ENCODE results near the gene HIP1.
"Not testable (repeated sequence)": the region's sequence is repeated elsewhere in the genome, so short reads cannot be mapped to it uniquely, and the experiment has no call there.

HIP1 gene

DNA sequence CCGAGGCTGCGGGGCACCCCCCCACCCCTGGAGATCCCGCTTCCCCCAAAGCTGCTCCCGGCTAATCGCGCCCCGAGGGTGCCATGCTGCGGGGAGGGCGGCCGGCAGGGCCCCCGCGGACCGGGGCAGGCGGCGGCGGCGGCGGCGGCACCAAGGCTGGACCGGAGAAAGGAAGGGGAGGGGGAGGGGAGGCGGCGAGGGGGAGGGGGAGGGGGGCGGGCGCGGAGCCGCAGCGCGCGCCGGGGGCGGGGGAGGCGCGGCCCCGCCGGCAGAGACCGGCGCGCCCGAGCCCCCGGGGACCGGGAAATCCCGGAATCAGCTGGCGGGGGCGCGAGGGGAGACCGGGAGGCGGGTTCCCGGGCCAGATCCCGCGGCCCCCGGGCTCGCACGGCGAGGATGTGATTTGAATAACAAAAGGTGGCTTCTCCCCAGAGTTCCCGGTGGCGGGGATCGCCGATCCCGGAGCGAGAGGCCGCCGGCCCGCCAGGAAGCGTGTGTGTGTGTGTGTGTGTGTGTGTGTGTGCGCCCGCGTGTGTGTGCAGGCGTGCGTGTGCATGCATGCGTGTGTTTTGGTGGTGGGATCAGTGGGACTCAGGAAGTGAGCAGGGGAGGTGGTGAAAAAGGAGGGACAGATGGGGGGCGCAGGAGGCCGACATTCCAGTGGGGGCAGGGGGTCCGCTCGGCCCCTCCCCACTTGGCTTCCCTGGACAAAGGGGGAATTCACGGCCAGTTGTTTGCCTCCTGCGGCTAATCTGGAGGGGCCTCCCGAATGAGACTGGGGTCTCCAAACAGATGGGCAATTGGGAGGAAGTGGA is 99.5 kb downstream of the HIP1 start:
- peak; percentile 45 for DNase-seq

DNA sequence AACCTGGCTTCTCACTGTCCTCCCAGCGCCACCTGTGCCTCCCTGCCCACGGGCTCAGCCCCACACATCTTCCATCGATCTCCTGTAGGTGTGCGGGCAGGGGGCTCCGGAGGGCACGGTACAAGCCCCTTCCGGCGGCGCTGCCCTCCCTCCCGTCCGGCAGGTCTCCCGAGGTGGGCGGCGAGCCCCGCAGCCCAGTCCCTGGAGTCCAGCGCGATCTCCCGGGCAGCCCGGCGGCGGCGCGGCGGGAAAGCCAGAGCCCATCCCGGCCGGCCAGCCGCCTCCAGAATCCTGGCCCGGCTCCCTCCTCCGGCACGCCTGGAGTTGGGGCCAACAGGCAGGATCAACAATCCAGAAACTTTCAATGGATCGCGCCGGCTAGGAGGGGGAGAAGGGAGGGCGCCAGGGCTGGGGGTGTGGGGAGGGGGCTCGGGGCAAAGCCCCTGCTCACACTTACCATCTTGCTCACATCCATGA is 100.1 kb downstream of the HIP1 start:
- DNase-seq, result no peak

DNA sequence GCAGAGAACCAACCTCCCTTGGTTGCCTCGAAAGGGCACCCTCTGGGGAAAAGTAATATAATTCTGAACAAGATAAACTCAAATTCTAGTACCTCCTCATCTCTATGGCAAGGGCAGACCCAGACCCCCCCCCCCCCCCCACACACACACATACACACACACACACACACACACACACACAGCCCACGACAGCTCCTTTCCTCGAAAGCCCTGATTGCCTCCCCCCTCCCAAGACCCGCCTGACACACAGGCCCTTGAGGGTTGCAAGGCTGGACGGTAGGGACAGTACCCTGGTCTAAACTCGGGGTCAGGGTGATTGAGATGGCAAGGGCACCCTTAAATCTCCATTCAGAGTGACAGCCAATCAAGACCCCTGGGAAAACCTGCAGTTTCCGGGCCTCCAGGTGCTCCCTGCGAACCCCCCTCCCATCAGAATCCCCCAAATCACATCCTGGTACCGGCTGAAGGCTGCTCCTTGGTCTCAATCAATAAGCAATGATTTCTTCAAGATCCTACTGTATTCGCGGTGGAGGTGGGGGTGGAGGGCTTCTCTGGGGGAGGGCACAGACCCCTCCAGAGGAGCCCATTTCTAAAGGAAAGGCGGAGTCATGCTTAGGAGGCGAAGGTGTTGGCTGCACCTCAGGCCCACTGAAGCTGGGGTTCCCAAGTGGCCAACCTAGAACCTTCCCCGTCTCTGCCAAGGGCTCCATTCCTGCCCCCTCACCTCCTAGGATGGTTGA is 100.7 kb downstream of the HIP1 start:
- DNase-seq, result no peak

DNA sequence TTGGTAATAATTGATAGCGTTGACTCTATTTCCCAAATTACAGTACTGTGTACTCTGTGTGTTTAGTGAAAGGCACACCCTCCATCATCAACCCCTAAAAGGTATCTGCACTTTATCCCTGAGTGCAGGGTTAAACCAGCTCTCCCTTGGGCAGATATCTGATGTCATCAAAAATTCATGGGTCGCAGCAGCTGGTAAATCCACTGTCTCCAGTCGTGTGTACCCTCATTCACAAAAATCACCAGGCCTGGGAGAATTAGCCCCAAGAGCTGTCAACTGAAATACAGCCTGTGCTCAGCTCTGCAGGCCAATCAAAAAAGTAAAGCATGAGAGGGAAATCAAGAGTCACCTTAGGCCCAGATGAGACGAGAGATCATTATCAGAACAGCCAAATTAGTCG is 103.7 kb downstream of the HIP1 start:
- no peak for DNase-seq

DNA sequence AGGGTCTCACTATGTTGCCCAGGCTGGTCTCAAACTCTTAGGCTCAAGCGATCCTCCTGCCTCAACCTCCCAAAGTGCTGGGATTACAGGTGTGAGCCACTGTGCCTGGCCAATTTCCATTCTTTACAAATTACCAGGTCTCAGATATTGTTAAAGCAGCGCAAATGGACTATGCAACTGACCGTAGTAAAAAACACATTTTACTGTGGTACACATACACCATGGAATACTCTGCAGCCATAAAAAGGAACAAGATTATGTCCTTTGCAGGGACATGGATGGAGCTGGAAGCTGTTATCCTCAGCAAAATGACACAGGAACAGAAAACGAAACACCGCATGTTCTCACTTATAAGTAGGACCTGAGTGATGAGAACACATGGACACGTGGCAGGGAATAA is 106.2 kb downstream of the HIP1 start:
- DNase-seq, result not testable (repeated sequence)

DNA sequence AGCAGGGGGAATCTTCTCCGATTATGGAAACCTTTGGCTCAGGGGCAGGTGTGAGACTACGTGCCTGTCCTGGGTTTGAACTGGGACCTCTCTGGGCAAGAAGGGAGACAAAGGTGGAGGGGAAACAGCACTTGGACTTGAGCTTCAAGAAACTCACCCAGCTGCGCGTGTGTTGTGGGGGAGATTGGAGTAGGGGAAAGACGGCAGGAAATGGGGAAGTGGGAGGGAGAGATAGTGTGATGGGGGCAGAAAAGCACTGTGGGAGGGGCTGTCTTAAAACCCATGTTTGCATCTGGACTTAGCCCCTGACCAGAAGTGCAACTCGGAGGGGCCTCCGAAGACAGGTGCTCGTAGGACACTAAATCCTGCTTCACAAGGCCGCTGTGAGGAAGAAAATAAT is 107.0 kb downstream of the HIP1 start:
- no peak for DNase-seq

DNA sequence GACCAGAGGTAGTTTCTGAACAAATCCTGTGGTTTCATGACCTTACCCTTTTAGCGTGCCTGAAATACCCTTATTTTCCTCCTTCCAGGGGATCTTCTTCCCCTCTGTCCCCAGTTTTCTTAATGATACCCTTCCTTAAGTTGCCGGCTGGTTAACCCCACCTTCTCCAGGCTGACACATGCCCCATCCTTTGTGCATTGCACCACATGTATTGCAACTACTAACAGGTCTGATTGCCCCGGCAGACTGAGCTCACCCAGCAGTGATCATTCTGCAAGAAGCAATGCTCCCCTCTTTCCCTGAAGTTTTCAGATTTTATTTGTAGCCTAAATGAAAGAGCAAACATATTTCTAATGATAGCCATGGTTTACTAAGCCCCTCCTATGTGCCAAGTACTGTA is 108.2 kb downstream of the HIP1 start:
- DNase-seq, result no peak

DNA sequence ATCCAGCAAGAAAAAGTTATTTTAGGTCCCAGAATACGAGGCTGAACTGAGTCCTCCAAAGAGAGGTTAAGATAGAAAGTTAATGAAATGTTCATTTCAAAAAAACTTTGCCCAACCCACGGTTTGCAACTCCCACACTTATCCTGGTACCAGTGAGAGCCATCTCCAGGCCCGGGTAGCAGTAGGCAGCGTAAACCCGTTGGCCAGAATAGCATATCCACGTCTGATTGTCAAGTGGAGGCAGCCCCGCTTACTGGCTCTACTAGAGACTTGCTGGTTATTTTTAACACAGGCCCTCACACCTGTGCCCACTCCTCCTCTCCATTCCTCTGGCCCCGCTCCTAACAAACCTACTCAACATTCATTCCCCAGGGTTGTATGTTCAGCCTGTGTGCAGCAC is 109.7 kb downstream of the HIP1 start:
- no peak for DNase-seq

DNA sequence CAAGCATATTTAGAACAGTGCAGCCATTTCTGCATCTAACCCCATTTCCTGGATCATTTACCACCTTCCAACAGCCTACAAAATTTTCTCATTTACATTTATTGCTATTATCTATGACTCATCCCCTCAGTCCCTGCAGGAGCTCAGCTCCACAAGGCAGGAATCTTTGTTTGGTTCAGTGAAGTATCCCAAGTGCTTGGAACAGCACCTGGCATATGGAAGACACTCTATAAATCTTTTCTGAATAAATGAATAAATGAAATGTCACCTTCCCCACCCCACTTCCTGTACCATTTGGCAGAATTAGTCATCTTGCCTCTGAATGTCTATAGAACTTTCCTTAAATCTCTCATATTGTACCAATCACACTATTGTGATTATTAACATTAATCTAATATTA is 110.7 kb downstream of the HIP1 start:
- no peak for DNase-seq

DNA sequence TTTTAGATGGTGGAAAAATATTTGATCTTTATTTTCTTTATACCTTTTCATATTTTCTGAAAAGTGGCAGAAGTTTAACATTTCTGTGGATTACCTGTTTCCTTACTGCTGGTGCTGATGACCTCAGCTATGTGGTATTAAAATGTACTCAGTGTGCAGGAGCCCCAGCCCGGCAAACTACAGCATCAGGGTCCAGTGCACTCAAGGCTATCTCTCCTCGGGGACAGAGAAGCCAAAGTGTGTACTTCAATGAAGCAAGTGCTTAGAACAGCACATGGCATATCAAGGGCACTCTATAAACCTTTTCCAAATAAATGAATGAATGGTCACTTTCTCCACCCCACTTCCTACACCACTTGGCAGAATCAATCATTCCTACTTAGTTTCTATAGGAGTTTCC is 111.8 kb downstream of the HIP1 start:
- no peak for DNase-seq

DNA sequence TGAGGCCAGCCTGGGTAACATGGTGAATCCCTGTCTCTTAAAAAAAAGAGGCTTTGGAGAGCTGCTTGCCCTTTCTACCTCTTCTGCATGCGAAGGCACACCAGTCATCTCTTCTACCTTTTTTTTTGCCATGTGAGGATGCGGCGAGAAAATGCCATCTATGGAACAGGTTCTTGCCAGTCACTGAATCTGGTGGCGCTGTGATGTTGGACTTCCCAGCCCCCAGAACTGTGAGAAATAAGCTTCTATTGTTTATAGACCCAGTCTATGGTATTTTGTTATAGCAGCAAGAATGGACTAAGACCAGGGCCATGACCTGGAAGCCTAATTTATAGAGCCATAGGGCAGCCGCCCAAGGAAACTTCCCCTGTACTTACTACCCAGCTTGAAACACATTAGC is 112.9 kb downstream of the HIP1 start:
- no peak for DNase-seq

DNA sequence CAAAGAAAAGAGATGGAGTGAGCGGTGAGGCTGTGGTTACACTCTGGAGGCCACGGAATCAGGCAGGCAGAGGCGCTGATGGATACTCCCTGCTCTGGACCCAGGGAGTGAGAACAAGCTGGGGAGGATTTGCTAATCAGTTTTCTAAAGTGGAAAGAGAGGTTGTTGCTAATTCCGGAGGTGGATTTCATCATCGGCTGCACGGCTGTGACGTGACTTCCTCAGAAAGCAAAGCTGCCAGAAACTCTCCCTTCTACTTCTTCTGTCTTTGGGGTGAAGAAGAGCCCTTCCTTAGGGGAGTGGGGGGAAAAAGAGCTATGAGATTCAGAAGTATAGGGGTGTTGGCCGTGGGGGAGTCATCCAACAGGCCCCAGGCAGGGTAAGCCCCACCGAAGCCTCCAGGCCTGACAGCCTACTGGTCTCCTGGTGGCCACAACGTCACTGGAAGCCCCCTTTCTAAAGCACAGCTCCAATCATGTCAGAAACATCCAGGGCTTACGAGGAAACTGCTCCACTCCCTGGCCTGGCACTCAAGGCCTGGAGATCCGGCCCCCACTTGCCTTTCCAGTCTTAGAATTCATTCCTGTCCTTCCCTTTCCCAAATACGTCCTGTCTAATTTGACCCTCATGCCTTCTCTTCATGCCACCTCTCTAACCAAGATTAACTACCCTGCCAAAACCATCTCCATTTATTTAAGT is 114.5 kb downstream of the HIP1 start:
- peak; percentile 23 for DNase-seq

DNA sequence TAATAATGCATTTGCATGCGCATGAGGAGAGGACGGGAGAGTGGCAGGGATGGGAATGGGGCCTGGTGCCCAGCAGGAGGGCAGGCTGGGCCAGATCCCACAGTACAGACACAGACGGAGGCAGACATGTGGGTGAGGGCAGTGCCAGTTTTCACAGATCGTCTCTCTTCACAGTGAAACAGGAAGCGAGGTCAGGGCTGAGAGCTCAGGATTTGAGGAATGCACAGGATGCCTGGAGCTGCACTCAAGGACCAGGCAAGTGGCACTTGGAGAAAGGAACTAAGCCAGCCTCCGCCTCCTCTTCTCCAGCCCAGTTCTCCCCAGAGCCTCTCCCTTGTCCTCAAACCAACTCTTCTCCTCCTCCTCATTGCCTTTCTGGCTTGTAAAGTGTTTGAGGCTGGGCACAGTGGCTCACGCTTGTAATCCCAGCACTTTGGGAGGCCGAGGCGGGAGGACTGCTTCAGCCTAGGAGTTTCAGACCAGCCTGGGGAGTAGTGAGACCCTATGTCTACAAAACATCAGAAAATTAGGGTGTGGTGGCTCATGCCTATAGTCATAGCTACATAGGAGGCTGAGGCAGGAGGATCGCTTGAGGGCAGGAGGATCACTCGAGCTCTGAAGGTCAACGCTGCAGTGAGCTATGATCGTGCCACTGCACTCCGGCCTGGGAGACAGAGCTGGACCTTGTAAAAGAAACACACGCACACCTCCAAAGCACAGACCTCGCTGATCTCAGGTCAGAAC is 115.2 kb downstream of the HIP1 start:
- no peak for DNase-seq

DNA sequence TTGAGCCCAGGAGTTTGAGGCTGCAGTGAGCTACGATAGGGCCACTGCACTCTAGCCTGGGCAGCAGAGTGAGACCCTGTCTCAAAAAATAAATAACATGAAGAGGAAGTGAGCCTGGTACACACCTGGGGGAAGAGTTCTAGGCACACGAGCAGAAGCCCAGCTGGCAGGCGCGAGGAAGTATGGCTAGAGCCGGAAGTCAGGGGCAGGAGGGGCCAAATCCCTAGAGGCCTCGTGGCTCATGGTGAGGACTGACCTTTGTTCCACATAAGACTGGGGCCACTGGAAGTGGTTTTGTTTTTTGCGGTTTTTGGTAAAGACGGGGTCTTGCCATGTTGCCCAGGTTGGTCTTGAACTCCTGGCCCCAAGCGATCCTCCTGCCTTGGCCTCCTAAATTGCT is 117.6 kb downstream of the HIP1 start:
- no peak for DNase-seq

DNA sequence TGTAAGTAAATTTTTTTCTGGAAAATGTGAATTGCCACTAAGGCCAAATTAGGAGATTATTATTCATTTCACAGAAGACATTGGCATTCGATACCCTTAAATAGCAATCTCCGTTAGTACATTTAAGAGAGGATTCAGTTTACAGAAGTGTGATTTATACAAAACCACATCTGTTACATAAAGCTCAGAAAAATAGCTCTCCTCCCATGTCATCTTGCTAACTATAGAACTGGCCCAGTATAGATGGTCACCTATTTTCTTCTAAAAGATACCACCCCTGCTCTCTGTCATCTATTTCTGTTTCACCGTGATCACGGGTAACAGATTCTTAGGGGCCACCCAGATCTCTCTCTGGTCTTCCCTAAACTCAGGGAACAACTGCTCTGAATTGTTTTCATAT is 119.1 kb downstream of the HIP1 start:
- DNase-seq, result no peak

DNA sequence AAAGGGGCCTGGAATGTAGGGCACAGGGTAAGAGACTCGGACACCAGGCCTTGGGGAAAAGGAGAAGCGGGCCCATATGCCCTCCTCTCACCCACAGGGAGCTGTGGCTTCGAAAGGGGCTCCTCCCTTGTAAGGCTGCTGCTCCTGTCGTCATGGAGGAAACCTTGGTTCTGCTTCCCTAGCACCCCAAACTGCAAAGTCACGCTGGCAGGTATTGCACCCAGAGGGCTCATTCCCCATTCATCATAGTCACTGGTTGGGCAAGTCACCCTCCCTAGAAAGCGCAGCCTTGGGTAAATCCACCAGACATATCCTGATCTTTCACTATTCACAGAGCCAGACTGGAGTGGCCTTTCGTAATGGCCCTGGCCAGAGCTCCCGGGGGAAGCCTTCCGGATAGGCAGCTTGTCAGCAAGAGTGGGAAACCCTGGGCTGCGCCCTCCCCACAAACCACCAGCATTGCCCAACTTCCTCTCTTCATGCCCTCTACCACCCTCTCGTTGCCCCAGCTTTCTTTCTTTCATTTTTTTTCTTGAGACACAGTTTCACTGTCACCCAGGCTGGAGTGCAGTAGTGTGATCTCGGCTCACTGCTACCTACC is 121.0 kb downstream of the HIP1 start:
- peak; percentile 73 for DNase-seq

DNA sequence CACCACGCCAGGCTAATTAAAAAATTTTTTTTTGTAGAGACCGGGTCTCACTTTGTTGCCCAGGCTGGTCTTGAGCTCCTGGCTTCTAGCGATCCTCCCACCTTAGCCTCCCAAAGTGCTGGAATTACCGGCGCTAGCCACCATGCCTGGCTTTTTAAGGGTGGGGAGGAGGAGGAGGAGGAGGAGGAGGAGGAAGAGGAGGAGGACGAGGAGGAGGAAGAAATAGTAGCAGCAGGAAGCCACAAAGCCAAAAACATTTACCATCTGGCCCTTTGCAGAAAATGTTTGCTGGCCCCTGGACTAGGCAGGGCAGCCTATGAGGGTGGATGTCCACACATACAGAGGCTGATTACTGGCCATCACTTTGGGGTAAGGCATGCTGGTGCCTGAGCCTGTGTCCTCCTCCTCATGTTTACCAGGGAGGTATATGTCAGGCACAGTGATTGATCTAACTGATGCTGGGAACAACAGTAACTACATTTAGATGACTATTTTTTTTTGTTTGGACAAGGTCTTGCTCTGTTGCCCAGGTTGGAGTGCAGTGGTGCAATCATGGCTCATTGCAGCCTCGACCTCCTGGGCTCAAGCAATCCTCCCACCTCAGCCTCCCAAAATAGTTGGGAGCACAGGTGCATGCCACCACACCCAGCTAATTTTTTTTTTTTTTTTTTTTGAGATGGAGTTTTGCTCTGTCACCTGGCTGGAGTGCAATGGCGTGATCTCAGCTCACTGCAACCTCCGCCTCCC is 122.1 kb downstream of the HIP1 start:
- no peak for DNase-seq

DNA sequence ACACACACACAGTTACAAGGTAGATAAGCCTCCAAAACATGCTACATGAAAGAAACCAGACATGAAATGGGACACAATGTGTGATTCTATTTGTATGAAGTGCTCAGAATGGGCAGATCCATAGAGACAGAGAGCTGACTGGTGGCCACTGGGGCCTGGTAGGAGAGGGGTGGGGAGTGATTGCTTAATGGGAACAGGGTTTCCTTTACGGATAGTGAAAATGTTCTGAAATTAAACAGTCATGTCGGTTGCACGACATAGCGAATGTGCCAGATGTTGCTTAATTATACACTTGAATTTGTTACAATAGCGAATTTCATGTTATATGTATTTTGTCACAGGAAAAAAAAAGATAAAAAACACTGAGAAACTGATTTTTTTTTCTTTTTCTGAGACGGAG is 124.3 kb downstream of the HIP1 start:
- DNase-seq, result no peak

DNA sequence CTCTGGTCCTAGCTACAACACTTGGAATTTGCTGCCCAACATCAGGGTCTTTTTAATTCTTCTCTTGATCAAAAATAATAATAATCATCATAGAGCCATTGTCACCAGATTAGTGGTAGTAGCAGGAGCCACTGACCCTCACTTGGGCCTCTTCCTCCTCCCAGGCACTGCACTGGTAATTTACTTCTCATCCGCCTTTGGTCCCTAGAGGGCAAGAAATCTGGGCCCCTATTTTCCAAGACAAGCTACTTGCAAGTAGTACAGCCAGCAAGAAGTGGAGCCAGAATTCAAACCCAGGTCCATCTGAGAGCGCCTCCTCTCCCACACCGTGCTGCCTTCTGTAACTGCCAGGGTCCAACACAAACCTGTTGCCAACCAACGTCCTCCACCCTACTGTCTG is 125.4 kb downstream of the HIP1 start:
- DNase-seq, result no peak

DNA sequence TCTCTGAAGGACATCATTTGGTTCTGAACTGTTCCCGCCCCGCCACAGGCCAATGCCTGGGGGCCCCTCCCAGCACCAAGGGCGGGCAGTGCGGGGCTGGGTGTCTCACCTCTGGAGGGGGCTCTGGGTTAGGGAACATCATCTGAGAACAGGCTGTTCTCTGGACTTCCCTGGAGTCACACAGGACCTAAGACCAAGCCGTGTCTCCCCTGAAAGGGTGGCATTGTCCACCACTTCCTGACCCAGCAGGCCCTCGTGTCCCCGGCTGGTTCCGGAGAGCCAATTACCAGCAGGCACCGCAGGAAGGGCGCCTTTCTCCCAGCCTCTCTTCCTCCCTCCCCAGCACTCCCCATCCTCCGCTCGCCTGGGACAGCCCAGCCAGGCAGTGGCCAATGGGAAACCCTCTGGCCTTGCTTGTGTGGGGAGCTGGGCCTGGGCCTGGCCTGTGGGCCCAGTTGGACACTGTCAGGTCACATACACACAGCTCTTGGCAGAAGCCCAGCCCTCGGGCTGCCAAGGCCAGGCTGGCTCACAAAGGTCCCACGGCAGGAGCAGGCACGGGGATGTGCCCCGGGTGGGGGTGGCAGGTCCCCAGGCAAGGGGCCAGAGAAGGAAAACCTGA is 127.1 kb downstream of the HIP1 start:
- DNase-seq, result no peak

DNA sequence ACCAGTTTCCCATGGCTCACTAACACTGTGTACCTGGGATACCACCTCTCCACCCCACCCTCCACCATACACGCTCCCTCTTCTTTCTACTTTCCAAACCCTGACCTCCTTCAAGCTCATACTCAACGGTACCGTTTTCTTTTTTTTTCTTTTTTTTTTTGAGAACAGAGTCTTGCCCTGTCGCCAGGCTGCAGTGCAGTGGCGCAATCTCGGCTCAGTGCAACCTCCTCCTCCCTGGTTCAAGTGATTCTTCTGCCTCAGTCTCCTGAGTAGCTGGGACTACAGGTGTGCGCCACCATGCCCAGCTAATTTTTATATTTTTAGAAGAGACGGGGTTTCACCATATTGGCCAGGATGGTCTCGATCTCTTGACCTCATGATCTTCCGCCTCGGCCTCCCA is 129.3 kb downstream of the HIP1 start:
- not testable (repeated sequence) for DNase-seq
